ENCODE results near the gene ABHD18.

ABHD18 gene

DNA sequence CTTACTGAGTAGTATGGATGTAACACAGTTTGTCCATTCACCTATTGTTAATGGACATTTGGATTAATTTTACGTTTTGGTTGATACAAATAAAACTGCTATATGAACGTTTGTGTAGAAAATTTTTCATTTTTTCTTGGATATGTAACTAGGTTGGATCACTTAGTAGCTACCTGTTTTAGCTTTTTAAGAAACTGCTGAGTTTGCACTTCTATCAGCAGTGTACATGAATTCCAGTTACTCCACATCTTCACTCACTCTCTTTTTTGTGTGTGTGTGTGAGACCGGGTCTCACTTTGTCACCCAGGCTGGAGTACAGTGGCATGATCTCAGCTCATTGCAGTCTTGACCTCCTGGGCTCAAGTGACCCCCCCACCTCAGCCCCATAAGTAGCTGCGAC, 111.3 kb downstream of the ABHD18 start:
- DNase-seq, result no peak
